ENCODE results near the gene SDK1. TPM values are rescaled to one million over a fixed set of nuclear protein-coding genes. Genes with fewer than 3 reads are reported as not detected.

SDK1 gene
- polyA plus RNA-seq, 3 donors, result 3.2 to 6.6 (median 3.3) TPM

DNA sequence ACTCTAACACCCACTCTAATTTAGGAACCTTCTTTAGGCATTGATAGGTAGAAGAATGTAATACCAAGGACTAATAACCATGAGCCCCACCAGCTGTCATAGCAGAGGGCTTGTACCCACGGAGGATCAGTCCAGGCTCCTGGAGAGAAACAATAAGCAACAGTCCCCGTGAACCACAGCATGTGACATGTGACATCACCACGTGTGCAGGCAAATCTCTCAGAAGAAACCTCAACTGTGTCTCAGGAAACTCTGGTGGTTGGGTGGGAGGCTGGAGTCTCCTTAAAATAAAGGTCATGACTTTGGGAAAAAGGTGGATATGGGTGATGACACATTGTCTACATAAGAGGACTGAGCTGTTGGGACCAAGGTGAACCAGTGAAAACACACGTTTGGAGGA lies 727.2 kb downstream of the SDK1 start:
- 68 to 73% (median 72%) methylated on average over 4 of the region's 4 CpGs for WGBS, 3 donors
- no peak overlapping the region for H3K27ac ChIP-seq (ENCODE audit: low read depth, low read length)

- 92 to 97% (median 93%) methylated on average over 10 of the region's 10 CpGs for WGBS, 3 donors
- no peak overlapping the region for H3K27ac ChIP-seq (ENCODE audit: low read depth, low read length)
These were observed 728.9 kb downstream of the SDK1 start for GRCh38 chr7:4029941-4030340.

GRCh38 chr7:4030346-4030950 lies 729.4 kb downstream of the SDK1 start:
- 83 to 90% (median 86%) methylated on average over 14 of the region's 14 CpGs for whole genome bisulfite sequencing, 3 donors
- H3K27ac ChIP-seq (ENCODE audit: low read depth, low read length), result no peak overlapping the region

DNA sequence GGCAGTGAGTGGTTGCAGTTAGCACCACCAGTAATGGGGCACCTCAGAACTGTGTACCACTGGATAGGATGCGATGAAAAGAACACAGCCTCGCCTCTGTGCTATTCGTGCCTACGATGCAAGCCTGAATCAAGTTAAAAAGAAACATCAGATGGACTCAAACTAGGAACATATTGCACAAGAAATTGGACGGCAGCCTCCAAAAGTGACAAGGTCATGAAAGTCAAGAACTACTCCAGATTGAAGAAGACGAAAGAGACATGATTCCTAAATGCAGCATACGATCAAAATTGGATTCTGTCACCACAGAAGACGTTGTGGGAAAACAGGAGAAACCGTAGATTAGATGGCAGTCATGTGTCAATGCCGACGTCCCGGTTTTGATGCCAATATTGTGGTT lies 732.9 kb downstream of the SDK1 start:
- 82 to 88% (median 86%) methylated on average over 12 of the region's 12 CpGs for WGBS, 3 donors
- H3K27ac ChIP-seq (ENCODE audit: low read depth, low read length), result no peak overlapping the region

GRCh38 chr7:4037308-4037707 lies 736.3 kb downstream of the SDK1 start:
- no peak overlapping the region for H3K27ac ChIP-seq (ENCODE audit: low read depth, low read length)
- 94 to 97% (median 96%) methylated on average over 4 of the region's 4 CpGs for WGBS, 3 donors

GRCh38 chr7:4037877-4038276 lies 736.8 kb downstream of the SDK1 start:
- WGBS, 3 donors, result 75 to 87% (median 84%) methylated on average over 4 of the region's 4 CpGs
- no peak overlapping the region for H3K27ac ChIP-seq (ENCODE audit: low read depth, low read length)

DNA sequence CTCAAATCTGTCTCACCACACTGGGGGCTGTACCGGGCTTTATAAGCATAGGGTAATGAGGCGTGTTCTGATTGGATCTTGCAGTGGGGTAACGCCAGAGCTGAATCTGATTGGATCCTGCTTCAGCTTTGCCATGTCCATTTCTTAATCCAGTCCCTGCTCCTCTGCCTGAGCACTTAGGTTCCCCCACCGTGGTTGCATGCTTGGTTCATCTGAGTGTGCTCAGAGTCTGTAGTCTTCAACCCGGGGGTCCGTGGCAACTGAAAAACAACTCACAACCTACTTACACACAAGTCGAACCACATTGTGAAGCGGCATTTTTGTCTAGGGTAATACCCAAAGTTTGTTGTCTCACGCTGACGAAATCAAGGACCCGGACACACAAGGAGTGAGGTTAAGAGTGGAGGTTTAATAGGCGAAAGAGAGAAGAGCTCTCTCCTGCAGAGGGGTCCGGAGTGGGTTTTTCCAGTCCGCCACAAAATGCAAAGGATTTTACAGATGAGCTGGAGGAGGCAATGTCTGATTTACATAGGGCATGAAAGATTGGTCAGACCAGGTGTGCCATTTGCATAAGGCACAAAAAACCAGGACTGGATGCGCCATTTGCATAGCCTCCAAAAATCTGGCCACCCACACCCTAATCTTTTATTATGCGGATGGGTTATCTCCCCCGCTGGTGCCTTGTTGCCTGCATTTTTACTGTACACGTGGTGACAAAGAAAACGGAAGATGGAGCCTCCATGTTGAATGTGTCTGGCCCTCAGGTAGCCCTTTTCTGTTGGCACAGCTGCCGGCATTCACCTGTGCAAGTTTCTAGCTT lies 739.3 kb downstream of the SDK1 start:
- H3K27ac ChIP-seq (ENCODE audit: low read depth, low read length), result no peak overlapping the region
- WGBS, 3 donors, result 85 to 89% (median 86%) methylated on average over 20 of the region's 20 CpGs

GRCh38 chr7:4042402-4043045 lies 741.5 kb downstream of the SDK1 start:
- WGBS, 3 donors, result 74 to 81% (median 76%) methylated on average over 11 of the region's 11 CpGs

GRCh38 chr7:4043988-4044387 lies 742.9 kb downstream of the SDK1 start:
- no peak overlapping the region for H3K27ac ChIP-seq (ENCODE audit: low read depth, low read length)
- WGBS, 3 donors, result 92 to 95% (median 93%) methylated on average over 9 of the region's 9 CpGs

More at GRCh38 chr7:4042402-4043045, 741.5 kb downstream of the SDK1 start:
- no peak overlapping the region for H3K27ac ChIP-seq (ENCODE audit: low read depth, low read length)

- no peak overlapping the region for H3K27ac ChIP-seq (ENCODE audit: low read depth, low read length)
- 96 to 97% (median 96%) methylated on average over 15 of the region's 15 CpGs for WGBS, 3 donors
These were observed 744.4 kb downstream of the SDK1 start for GRCh38 chr7:4045450-4045849.

GRCh38 chr7:4045975-4046374 lies 744.9 kb downstream of the SDK1 start:
- H3K27ac ChIP-seq (ENCODE audit: low read depth, low read length), result no peak overlapping the region
- 92 to 94% (median 93%) methylated on average over 8 of the region's 8 CpGs for WGBS, 3 donors

GRCh38 chr7:4048336-4048735 lies 747.3 kb downstream of the SDK1 start:
- 92 to 94% (median 93%) methylated on average over 14 of the region's 14 CpGs for WGBS, 3 donors
- no peak overlapping the region for H3K27ac ChIP-seq (ENCODE audit: low read depth, low read length)

GRCh38 chr7:4049202-4049601 lies 748.1 kb downstream of the SDK1 start:
- no peak overlapping the region for H3K27ac ChIP-seq (ENCODE audit: low read depth, low read length)
- WGBS, 3 donors, result 95 to 97% (median 96%) methylated on average over 13 of the region's 13 CpGs

DNA sequence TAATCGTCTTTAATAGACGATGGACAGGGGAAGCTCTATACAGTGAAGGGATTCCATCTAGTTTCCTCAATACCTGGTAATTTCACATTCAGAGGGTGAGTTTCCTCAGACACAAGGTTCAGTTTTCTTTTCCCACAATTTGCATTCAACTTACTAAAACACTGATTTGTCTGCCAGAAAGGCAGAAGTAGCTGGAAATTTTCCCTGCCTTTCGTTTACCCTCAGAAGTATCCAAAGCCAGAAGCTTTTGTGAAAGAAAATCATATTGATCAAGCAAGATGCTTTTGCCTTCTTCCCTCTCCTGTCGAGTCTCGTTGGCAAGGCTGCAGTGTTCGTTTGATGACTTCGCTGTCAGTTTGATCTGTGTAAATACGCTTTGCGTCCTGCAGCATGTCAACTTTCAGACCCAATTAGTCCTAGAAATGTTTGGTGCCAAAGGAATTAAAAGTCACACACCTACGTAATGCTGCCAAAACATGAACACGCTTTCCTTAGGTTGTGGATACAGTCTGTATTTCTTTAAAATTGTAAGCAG lies 749.1 kb downstream of the SDK1 start:
- no peak overlapping the region for H3K27ac ChIP-seq (ENCODE audit: low read depth, low read length)
- 48 to 80% (median 75%) methylated on average over 11 of the region's 11 CpGs for WGBS, 3 donors

GRCh38 chr7:4051696-4052095 lies 750.6 kb downstream of the SDK1 start:
- 81 to 91% (median 88%) methylated on average over 11 of the region's 11 CpGs for WGBS, 3 donors
- no peak overlapping the region for H3K27ac ChIP-seq (ENCODE audit: low read depth, low read length)

DNA sequence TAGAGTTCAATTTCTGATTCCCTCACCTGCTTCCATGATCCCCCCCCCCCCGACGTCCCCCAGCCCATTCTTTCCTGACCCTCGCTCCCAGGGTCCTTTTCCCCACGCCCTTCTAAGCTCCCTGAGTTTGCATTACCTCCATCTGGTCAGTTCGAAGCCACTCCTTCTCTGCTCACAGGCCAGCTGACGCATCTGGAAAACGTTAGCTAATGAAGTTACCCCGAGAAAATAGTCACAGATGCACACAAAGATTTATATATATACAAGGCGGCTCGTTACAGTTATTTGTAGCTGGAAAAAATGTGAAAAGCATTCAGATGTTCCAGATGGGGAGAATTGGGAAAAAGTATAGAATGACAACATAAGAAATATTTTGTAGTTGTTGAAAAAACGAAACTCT lies 751.1 kb downstream of the SDK1 start:
- 67 to 77% (median 70%) methylated on average over 11 of the region's 11 CpGs for WGBS, 3 donors

DNA sequence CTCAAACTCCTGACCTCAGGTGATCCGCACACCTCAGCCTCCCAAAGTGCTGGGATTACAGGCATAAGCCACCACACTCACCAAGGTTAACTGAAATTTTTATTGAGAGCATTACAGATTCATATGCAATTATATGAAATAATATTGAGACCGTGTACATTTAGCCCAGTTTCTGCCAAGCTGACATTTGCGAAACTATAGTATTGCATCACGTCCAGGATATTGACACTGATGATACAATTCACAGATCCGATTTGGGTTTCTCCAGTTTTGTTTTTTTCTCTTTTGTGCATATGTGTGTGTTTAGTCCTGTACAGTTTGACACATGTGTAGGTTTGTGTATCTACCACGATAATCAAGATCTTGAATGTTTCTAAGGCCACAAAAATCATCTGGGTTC lies 753.1 kb downstream of the SDK1 start:
- H3K27ac ChIP-seq (ENCODE audit: low read depth, low read length), result no peak overlapping the region
- 71 to 89% (median 76%) methylated on average over 6 of the region's 6 CpGs for WGBS, 3 donors

More for the DNA sequence above, 751.1 kb downstream of the SDK1 start:
- H3K27ac ChIP-seq (ENCODE audit: low read depth, low read length), result no peak overlapping the region

GRCh38 chr7:4056552-4057288 lies 755.7 kb downstream of the SDK1 start:
- WGBS, 3 donors, result 93 to 95% (median 93%) methylated on average over 17 to 19 of the region's 19 CpGs
- H3K27ac ChIP-seq (ENCODE audit: low read depth, low read length), result no peak overlapping the region

- WGBS, 3 donors, result 80 to 88% (median 83%) methylated on average over 1 of the region's 1 CpG
- no peak overlapping the region for H3K27ac ChIP-seq (ENCODE audit: low read depth, low read length)
These were observed 756.2 kb downstream of the SDK1 start for GRCh38 chr7:4057289-4057616.
